Measurements from ENCODE around the gene RGS9BP. TPM values are rescaled to one million over a fixed set of nuclear protein-coding genes. Genes with fewer than 3 reads are reported as not detected.

The RGS9BP gene
- total and polyA plus RNA-seq, 2 of the 13 experiments (the other 11 are each of a cell fraction or from before 2014, with no cell fraction given): 0.01 TPM; not detected in 1

DNA sequence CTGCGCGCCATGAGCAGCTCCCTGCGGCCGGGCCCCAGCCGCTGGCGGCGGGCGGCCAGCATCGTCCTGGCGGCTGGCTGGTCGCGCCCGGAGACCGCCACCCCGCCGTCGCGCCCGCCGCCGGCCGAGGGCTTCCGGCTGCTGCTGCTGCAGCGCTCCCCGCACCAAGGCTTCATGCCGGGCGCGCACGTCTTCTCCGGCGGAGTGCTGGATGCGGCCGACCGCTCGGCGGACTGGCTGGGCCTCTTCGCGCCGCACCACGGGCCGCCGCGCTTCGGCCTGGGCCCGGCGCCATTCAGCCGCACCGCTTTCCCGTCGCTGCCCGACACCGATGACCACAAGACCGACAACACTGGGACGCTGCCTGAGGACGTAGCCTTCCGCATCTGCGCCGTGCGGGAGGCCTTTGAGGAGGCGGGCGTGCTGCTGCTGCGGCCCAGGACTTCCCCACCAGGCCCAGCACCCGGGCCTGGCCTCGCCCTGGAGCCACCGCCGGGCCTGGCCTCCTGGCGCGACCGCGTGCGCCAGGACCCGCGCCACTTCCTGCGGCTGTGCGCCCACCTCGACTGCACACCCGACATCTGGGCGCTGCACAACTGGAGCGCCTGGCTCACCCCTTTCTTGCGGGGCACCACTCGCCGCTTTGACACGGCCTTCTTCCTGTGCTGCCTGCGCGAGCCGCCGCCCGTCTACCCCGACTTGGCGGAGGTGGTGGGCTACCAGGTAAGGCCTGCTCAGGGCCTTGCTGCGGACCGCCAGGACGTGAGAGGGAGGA is 16.5 kb downstream of the RGS9BP start (continued):
- TF ChIP-seq ZNF672 (CRISPR knock-in tag; IDR thresholded peaks at IDR 0.05): no peak; the same call in 1 of the 2 replicates
- no peak; the same call in 1 of the 2 replicates for TF ChIP-seq PHF20 (CRISPR knock-in tag; IDR thresholded peaks at IDR 0.05)
- TF ChIP-seq KDM3A (CRISPR knock-in tag; IDR thresholded peaks at IDR 0.05; ENCODE audit: low read depth): no peak
- TF ChIP-seq, protein P1, sequence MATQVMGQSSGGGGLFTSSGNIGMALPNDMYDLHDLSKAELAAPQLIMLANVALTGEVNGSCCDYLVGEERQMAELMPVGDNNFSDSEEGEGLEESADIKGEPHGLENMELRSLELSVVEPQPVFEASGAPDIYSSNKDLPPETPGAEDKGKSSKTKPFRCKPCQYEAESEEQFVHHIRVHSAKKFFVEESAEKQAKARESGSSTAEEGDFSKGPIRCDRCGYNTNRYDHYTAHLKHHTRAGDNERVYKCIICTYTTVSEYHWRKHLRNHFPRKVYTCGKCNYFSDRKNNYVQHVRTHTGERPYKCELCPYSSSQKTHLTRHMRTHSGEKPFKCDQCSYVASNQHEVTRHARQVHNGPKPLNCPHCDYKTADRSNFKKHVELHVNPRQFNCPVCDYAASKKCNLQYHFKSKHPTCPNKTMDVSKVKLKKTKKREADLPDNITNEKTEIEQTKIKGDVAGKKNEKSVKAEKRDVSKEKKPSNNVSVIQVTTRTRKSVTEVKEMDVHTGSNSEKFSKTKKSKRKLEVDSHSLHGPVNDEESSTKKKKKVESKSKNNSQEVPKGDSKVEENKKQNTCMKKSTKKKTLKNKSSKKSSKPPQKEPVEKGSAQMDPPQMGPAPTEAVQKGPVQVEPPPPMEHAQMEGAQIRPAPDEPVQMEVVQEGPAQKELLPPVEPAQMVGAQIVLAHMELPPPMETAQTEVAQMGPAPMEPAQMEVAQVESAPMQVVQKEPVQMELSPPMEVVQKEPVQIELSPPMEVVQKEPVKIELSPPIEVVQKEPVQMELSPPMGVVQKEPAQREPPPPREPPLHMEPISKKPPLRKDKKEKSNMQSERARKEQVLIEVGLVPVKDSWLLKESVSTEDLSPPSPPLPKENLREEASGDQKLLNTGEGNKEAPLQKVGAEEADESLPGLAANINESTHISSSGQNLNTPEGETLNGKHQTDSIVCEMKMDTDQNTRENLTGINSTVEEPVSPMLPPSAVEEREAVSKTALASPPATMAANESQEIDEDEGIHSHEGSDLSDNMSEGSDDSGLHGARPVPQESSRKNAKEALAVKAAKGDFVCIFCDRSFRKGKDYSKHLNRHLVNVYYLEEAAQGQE (IDR thresholded peaks at IDR 0.05; ENCODE audit: borderline replicate concordance in 1 of 2, low read depth in 1 of 2, low read length in 2 of 2): no peak
- no peak for TF ChIP-seq ZSCAN20 (CRISPR knock-in tag; IDR thresholded peaks at IDR 0.05; ENCODE audit: borderline replicate concordance)
- TF ChIP-seq MBD4 (IDR thresholded peaks at IDR 0.05; ENCODE audit: borderline replicate concordance, low read length): no peak
- TF ChIP-seq RARA (CRISPR knock-in tag; IDR thresholded peaks at IDR 0.05): no peak
- TF ChIP-seq TRIM24 (CRISPR knock-in tag; IDR thresholded peaks at IDR 0.05): no peak
- TF ChIP-seq, protein P2, sequence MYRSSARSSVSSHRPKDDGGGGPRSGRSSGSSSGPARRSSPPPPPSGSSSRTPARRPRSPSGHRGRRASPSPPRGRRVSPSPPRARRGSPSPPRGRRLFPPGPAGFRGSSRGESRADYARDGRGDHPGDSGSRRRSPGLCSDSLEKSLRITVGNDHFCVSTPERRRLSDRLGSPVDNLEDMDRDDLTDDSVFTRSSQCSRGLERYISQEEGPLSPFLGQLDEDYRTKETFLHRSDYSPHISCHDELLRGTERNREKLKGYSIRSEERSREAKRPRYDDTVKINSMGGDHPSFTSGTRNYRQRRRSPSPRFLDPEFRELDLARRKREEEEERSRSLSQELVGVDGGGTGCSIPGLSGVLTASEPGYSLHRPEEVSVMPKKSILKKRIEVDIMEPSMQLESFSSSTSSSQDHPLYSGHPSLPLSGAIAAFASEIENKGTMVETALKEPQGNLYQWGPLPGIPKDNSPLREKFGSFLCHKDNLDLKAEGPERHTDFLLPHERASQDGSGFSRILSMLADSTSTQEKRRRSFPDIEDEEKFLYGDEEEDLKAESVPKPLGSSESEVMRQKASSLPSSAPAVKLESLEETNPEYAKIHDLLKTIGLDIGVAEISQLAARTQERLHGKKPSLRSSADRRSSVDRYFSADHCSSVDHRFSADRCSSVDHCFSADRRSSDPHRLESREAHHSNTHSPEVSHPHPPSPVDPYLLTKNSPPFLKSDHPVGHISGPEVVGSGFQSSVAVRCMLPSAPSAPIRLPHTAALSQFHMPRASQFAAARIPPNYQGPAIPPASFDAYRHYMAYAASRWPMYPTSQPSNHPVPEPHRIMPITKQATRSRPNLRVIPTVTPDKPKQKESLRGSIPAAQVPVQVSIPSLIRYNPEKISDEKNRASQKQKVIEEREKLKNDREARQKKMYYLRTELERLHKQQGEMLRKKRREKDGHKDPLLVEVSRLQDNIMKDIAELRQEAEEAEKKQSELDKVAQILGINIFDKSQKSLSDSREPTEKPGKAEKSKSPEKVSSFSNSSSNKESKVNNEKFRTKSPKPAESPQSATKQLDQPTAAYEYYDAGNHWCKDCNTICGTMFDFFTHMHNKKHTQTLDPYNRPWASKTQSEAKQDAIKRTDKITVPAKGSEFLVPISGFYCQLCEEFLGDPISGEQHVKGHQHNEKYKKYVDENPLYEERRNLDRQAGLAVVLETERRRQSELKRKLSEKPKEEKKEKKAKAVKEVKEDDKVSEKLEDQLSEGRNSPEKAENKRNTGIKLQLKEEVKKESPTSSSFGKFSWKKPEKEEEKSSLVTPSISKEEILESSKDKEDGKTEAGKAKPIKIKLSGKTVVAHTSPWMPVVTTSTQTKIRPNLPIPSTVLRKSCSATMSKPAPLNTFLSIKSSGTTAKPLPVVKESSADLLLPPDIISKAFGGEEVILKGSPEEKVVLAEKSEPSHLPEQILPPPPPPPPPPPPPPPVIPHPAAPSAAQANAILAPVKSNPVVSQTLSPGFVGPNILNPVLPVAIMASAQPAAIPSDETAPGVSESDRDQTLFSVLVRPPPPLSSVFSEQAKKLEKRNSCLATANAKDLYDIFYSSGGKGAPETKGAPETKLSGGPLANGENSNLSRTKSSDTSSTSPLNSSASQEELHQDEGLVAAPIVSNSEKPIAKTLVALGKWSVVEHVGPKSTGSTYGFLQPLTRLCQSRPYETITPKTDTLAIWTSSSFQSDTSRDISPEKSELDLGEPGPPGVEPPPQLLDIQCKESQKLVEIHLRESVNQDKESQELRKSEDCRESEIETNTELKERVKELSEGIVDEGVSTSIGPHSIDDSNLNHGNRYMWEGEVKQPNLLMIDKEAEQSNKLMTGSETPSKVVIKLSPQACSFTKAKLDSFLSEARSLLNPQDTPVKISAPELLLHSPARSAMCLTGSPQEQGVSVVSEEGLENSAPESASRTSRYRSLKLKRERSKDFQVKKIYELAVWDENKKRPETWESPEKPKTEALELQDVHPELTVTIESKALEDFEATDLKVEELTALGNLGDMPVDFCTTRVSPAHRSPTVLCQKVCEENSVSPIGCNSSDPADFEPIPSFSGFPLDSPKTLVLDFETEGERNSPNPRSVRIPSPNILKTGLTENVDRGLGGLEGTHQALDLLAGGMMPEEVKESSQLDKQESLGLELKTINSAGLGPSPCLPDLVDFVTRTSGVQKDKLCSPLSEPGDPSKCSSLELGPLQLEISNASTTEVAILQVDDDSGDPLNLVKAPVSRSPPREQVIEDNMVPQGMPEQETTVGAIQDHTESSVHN (CRISPR knock-in tag; IDR thresholded peaks at IDR 0.05): no peak; the same call in 1 of the 2 replicates
- no peak for TF ChIP-seq ZNF331 (CRISPR knock-in tag; IDR thresholded peaks at IDR 0.05)
- TF ChIP-seq GATAD1 (CRISPR knock-in tag; IDR thresholded peaks at IDR 0.05): peak; percentile 11; the same call in 1 of the 2 replicates
- TF ChIP-seq, protein P3, sequence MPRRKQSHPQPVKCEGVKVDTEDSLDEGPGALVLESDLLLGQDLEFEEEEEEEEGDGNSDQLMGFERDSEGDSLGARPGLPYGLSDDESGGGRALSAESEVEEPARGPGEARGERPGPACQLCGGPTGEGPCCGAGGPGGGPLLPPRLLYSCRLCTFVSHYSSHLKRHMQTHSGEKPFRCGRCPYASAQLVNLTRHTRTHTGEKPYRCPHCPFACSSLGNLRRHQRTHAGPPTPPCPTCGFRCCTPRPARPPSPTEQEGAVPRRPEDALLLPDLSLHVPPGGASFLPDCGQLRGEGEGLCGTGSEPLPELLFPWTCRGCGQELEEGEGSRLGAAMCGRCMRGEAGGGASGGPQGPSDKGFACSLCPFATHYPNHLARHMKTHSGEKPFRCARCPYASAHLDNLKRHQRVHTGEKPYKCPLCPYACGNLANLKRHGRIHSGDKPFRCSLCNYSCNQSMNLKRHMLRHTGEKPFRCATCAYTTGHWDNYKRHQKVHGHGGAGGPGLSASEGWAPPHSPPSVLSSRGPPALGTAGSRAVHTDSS (CRISPR knock-in tag; conservative IDR thresholded peaks at IDR 0.05): no peak
- TF ChIP-seq MEIS2 (CRISPR knock-in tag; IDR thresholded peaks at IDR 0.05): no peak
- no peak; the same call in 1 of the 2 replicates for TF ChIP-seq HOXD1 (CRISPR knock-in tag; IDR thresholded peaks at IDR 0.05)
- TF ChIP-seq, protein P4, sequence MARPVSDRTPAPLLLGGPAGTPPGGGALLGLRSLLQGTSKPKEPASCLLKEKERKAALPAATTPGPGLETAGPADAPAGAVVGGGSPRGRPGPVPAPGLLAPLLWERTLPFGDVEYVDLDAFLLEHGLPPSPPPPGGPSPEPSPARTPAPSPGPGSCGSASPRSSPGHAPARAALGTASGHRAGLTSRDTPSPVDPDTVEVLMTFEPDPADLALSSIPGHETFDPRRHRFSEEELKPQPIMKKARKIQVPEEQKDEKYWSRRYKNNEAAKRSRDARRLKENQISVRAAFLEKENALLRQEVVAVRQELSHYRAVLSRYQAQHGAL (CRISPR knock-in tag; IDR thresholded peaks at IDR 0.05; ENCODE audit: not compliant biosample characterization): no peak

All from HepG2 (cell line).